ENCODE results near the gene OGFOD3.

The OGFOD3 gene

DNA sequence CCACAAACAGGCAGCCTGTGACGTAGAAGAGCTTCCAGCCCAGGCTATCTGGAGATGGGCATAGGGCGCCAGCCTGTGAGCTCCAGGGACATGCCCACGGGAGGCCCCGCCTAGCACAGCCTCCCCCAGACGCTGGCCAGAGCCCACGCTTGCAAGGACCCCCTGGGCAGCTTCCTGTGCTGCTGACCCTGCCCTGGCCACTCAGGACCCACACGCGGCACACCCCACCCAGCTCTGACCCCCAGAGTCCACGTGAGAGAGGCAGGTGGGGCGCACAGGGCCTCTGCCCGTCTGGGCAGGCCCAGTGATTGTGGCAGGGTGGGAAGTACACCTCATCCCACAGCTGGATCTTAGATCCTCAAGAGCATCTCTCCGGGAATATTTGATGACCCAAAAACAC is 28.3 kb upstream of the OGFOD3 start:
- DNase-seq (ENCODE audit: low read depth in 3 of 3): no peak

DNA sequence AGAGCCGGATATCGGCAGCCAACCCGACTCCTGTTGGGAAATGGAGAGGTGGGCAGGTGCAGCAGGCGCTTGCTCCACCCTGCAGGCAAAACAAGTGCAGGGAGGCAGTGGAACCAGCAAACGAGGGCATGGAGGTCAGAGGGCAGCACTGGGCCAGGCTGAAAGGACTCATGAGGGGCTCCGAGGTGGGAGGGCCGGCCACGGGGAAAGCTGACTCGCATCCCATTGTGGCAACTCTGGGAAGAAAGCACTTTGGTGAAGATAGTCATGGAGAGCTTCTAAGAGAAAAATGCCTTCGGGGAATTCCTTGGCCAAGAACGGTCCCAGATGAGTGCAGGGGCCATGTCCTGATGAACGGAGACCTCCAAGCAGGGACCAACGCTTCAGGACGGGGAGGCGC is 27.7 kb upstream of the OGFOD3 start:
- DNase-seq (ENCODE audit: low read depth in 3 of 3): no peak

DNA sequence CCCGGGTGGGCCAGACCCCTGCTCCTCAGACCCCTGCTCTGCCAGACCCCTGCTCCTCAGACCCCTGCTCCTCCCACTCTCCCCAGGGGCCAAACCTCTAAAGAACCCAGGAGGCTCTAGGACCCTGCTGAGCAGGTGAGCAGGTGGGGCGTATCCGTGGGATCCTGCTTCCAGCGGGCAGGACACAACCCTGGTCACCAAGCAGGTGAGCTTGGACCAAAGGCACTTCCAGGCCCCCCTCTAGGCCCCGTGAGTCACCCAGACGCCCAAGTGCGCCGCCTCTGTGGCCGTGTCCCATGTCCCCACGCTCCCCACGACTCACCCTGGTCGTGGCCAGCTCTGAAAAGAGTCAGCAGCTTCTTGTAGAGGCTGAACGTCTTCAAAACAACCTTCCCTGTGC is 27.2 kb upstream of the OGFOD3 start:
- DNase-seq (ENCODE audit: low read depth in 3 of 3): no peak

DNA sequence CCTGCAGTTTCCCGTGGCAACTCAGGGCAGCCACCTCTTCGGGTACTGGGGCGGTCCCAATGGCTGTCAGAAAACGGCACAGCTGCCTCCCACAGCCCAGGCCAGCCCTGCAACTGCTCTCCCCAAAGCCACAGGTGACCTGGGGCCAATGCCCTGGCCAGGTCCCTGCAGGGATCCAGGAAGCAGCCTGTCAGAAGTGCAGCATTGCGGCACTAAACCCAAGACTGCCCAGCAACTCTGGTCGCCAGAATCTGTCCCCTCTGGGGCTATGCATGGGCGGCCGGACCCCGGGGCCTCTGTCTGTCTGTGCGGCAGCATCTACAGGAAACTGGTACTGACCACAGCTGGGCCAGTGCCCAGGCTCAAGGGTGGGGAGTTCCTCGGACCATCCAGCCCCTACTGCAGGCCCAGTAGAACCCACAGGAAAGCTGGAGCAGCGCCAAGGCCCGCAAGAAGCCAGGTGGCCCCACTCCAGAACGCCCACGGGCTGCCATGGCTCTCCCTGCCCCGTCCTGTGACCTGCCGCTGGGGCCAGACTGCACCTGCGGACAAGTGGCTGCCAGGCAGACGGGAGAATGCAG is 26.6 kb upstream of the OGFOD3 start:
- no peak for DNase-seq (ENCODE audit: low read depth in 3 of 3)

DNA sequence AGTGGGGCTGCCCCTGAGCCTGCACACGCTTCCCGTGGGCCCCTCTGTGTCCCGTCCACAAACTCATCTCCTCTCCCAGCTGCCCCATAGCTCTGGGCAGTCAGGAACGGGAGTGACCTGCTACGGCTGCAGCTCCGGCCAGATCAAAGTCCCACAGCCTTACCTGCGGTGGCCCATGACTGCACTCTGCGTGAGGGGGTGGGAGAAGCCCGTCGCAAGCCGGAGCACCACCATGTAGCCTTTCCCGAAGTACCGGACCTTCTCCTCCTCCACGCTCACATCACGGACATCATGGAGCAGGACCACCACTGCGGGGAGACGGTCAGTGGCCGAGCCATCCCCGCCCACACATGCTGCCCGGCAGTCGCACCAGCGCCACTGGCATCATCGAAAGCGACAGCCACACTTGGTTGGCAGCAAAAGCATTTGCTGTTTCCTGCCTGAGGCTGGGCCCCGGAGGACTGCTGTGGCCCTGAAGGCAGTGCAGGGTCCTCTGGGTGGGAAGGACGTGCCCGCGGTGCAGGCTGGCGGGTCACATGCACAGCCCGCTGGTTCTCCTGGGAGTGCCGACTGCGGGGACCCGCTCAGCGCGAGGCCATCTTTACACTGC is 26.0 kb upstream of the OGFOD3 start:
- no peak for DNase-seq (ENCODE audit: low read depth in 3 of 3)

DNA sequence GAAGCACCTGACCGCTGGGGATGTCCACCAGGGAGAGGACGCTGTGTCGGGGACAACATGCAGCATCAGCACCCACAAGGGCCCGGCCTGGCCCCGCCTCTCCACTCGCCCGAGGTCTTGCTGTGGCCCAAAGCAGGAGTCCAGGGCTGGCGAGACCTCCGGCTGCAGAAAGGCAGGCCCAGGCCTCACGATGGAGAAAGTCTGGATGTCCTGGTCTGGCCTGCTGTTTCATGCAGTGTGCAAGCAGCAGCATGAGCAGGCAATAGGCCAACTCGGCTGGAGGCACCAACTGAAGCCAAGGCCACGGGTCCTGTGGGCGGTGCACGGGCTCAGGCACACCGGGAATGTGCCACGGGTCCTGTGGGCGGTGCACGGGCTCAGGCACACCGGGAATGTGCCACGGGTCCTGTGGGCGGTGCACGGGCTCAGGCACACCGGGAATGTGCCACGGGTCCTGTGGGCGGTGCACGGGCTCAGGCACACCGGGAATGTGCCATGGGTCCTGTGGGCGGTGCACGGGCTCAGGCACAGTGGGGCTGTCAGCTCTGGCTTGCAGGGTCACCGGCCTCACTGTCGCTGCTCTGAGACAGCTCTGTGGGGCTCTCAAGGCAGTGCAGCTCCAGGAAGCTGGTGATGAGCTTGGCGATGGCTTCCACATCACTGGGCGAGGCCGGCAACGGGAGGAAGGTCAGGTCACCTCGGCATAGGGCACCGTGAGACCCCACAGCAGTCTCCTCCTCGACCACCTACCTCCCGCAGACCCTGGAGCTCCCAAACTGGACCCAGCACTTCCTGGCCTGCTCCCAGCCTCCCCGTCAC is 25.3 kb upstream of the OGFOD3 start:
- DNase-seq (ENCODE audit: low read depth in 3 of 3): no peak

DNA sequence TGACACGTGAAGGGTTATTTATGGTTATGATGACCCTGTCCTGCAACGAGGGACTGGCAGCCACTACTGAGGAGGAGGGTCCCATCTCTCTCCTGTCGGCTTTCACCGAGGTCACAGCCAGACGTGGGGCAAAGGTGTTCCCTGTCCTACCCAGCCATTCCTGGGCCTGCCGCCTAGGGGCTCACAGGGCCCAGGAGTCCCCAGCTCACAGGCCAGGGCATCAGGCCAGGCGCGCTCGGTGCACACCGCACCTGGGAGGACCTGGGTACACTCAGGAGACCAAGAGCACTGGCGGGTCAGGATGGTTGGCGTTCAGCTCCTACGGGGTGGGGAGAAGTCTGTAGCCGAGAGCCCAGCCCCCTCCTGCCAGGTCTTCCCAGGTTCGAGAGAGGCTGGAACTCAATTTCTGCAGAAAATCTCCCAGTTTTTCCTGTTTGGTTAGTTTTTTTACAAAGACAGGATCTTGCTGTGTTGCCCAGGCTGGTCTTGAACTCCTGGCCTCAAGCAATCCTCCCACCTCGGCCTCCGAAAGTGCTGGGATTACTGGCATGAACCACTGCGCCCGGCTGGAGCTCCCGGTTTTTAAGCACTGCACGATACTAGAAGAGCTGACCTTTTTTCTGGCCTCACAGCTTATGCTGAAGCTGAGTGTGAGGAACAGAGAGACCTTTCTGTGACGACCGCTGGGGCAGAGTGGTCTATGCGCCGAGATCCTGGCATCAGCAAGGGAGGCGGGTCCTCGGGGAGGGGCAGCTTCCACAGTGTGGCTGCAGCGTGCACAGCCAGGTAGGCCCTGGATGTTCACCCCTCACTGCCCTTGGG is 24.5 kb upstream of the OGFOD3 start:
- DNase-seq (ENCODE audit: low read depth in 3 of 3): no peak

DNA sequence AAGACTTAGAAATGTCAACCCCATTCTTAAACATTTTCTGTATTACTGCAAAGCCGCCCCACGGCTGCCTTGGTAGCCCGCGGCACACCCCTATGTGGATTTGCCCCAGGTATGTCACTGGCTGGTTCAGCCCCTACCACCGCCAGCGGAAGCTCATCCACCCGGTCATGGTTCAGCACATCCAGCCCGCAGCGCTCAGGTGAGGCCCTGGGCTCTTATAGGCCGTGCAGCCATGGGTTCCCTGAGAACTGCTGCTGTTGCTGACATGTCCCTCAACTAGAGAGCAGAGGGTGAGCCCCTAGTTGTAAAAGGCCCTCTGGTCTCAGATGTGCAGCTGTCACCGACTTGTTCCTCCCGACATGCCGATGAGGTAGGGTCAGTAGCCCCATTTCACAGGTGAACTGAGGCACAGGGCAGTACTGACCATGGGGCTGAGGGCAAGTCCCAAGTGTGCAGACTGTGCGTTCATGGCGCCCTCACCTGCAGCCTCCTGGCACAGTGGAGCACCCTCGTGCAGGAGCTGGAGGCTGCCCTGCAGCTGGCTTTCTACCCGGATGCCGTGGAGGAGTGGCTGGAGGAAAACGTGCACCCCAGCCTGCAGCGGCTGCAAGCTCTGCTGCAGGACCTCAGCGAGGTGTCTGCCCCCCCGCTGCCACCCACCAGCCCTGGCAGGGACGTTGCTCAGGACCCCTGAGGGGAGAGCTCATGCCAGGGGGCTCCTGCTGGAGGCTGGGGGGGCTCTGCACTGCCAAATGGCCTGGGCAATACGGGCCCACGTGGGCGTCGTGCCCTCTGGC is 23.5 kb upstream of the OGFOD3 start:
- no peak for DNase-seq (ENCODE audit: low read depth in 3 of 3)

DNA sequence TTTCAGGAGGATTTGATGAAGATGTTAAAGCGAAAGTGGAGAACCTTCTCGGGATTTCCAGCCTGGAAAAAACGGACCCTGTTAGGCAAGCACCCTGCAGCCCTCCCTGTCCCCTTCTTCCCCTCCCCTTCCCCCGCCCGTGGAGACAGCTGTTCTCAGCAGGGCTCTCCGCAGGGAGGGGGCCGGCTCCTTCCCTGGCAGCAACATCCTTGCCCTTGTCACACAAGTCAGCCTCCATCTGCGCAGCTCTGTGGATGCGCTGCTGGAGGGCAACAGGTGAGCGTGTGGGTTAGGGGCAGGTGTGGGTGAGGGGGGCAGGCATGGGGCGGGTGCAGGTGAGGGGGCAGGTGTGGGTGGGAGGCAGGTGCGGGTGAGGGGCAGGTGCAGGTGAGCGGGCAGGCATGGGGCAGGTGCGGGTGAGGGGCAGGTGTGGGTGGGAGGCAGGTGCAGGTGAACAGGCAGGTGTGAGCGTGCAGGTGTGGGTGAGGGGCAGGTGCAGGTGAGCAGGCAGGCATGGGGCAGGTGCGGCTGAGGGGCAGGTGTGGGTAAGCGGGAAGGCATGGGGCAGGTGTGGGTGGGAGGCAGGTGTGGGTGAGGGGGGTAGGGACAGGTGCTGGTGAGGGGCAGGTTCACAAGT is 22.7 kb upstream of the OGFOD3 start:
- no peak for DNase-seq (ENCODE audit: low read depth in 3 of 3)

DNA sequence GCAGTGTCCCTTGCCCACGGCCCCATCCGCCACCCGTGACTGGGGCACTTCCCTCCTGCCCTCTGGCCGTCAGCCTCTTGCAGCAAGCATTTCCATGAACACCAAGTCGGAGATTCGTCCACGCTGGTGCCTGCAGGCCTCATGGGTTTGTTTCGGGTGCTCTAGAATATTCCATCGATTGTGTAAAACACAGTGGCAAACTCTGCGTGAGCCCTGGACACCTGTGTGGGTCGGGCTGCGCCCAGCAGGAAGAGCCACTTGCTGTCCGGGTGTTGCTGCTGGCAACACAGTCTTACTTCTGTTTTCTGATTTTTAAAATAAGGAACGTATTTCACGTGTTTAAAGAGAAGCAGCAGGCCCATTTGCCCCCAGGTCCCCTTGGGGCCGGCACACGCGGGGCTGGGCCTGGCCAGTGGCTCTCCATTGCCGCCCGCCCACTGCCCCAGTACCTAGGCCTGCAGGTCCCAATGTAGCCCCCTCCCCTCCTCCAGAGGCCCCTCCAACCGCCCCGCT is 22.1 kb upstream of the OGFOD3 start:
- DNase-seq (ENCODE audit: low read depth in 3 of 3): no peak

DNA sequence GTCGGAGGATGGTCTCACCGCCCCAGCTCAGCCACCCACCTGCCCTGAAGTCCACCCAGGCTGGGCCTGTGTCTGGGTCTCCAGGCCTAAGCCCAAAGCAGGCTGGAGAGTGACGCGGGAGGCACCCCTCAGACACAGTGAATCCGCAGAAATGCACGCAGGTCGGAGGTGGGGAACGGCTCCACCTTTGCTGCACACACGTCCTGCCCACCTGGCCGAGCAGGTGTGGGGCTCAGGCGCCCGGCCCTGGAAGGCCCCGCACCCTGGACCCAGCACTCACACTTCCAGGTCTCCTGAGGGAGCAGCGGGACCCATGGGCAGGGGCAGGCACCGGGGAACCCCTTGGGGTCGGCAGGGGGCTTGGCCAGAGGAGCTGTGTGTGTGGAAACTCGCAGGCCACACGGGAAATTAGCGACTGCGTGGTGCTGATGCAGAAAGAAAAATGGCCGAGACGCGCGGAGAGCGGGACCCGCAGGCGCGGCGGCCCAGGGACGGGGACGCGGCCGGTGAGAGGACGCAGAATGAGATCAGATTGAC is 21.5 kb upstream of the OGFOD3 start:
- no peak for DNase-seq (ENCODE audit: low read depth in 3 of 3)

DNA sequence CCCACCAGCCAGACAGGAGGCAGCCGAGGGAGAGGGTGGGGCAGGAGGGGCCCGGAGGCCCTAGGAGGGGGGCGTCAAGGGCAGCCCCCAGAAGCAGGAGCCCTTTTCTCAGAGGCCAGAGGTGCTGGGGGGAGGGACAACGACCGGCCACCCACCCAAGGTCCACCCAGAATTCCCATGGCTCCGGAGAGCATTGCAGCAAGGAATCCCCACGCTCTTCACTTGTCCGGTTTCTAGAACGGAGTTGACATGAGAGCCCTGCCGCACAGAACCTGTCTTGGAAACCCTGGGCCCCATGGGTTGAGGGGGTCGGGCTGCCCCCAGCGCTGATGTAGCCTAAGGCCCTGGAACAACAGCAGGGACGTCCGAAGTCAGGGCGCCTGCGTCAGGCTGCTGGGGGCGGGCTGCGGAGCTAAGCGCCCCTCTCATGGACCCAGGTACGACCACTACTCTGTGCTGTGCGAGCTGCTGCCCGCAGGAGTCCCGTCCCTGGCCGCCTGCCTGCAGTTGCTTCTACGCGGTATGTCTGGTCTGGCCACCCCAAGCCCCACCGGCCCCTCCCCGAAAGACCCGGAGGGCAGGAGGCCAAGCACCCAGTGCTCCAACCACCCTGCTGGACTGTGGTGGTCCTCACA is 20.9 kb upstream of the OGFOD3 start:
- no peak for DNase-seq (ENCODE audit: low read depth in 3 of 3)

DNA sequence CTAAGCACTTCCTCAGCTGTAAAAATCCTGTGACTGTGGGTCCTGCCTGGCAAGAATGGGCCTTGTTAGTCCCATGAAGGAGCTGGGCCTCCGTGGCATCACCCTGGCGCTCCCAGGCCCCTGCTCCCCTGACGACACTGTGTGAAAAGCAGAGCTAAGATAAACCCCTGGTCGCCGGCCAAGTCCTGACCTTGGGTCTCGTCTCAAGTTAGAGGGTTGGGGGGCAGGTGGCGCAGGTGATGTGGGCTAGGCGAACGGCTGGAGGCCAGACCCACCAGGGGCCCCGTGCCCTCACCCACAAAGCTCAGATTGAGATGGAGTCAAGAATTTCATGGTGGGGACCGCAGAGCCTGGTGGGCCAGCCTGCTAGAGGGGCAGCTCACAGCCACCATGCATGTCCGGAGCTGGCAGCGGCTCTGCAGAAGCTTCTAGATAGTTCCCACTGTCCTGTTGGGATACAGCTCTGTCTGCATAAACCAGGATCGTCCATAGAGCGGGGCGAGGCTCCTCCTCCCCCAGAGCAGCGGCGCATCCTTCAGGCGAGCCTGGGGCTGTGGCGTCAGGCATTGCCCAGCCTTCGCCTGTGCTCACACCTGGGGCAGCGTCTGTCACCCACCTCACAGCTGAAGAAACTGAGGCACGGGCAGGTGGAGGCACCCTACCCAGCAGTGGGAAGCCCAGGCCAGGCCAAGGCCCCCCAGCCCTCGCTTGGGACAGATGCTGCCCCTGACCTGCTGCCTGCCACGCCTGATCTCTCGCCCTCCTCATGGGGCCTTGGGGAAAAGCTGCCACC is 20.2 kb upstream of the OGFOD3 start:
- no peak for DNase-seq (ENCODE audit: low read depth in 3 of 3)

DNA sequence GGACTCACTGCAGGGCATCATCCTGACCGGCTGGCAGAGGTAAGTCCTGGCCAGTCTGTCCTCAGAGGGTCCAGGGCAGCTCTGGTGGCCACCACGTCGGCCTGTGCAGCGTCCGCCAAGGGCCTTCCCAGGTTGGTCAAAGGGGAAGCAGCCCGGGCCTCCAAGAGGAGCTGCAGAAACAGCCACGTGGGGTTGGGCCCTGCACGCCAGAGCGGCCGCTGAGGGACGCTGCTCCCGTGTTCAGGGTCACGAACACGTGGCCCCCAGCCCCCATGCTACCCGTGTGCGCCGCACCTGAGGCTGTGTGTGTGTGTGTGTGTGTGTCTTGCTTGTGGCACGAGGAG is 18.9 kb upstream of the OGFOD3 start:
- DNase-seq (ENCODE audit: low read depth in 3 of 3): no peak

DNA sequence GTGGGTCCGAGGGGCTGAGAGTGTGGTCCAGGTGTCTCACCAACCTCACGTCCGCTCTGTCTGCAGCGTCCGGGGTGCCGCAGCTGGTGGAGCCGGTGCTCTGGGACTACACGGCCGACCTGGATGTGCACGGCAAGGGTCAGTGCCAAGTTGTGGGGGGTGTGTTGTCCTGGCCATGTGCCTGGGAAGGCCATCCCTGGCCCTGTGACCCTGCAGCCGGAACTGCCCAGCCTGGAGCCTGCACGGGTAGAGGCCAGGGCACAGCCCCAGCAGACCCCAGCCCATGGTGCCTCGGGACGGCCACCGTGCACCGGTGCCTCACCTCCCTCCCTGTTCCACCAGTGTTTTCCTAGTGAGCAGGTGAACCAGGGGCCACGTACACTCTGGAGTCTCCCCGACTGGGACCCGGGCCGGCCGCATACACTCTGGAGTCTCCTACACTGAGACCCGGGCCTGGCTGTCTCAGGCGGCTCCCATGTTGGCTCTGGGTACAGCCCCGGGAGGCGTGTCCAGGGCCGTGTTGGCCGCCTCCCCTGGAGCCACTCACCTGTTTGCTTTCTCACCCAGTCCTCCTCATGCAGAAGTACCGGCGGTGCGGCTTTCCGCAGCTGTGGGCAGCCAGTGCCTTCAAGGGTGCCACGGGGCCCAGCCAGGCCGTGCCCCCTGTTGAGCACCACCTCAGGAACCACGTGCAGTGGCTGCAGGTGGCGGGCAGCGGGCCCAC is 18.4 kb upstream of the OGFOD3 start:
- DNase-seq (ENCODE audit: low read depth in 3 of 3): no peak

DNA sequence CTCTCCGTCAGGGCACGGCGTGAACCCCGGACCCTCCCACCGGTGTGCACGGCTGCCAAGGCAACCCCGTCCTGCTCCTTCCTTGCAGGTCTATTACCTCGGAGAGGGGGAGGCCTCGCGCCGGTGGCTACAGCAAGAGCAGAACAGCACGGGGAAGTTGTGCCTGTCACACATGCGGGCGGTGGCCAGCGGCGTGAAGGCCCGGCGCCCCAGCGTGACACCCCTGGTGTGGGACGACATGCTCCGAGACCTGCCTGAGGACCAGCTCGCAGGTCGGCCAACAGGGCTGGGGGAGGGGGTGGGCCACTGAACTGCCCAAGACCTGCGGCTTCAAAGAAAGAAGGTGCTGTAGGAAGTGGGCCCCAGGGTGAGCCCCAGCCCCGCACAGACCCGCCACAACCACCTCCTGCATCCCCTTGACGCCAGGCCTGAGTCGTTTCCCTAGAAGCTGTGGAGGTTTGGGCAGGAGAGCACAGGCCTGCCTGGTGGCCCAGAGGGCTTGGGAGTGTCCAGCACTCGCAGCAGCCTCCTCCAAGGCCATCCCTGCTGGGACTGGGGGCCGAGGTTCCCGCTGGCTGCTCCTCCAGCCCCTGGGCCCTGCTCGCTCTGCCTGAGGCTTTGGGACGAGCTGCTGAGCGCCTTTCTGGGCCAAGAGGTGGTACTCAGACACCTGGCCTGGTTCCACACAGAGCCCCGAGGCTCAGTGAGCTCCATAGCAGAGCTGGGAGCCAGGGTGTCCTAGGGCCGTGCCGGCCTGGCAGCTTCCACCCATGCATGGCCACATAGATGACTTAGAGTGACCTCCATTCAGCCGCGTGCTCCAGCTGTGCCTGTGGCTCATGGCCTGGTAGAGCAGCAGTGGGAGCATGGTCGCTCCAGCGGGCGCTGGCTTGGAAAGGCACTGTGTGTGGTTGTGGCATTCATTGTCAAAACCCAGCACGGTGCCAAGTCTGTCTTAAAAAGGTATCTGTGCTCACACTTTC is 17.5 kb upstream of the OGFOD3 start:
- no peak for DNase-seq (ENCODE audit: low read depth in 3 of 3)

DNA sequence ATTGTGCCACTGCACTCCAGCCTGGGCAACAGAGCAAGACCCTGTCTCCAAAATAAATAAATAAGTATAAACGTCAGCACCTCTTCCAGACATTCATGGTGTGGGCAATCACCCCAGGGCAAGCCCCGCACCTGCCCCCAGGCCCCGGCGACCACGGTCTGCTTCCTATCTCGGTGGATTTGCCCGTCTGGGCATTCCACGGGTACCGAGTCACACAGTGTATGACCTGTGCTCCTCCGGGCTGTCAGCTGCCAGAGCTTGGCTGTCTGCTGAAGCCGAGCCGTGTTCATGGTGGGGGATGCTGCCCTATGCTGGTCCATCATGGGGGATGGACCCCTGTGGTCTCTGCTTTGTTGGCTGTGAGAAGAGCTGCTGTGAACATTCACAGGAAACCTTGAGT is 16.7 kb upstream of the OGFOD3 start:
- DNase-seq (ENCODE audit: low read depth in 3 of 3): no peak

DNA sequence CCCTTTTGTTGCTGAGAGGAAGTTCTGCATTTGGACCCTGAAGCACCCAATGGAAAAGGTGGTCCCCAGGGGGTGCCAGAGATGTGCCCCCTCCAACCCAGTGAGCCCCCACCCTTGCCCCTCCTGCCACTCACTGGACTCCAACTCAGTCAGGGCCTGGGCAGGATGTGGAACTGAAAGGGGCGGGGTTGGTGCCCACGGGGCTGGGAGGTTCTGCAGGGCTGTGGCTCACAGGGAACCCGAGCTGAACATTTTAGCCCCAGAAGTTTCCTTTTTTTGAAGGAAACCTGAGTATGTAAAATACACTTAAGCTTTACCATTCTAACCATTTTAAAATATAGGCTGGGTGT is 15.8 kb upstream of the OGFOD3 start:
- no peak for DNase-seq (ENCODE audit: low read depth in 3 of 3)
